ENCODE data around the gene TRMU.
"Not testable (repeated sequence)": the region's sequence is repeated elsewhere in the genome, so short reads cannot be mapped to it uniquely, and the experiment has no call there.

The TRMU gene

DNA sequence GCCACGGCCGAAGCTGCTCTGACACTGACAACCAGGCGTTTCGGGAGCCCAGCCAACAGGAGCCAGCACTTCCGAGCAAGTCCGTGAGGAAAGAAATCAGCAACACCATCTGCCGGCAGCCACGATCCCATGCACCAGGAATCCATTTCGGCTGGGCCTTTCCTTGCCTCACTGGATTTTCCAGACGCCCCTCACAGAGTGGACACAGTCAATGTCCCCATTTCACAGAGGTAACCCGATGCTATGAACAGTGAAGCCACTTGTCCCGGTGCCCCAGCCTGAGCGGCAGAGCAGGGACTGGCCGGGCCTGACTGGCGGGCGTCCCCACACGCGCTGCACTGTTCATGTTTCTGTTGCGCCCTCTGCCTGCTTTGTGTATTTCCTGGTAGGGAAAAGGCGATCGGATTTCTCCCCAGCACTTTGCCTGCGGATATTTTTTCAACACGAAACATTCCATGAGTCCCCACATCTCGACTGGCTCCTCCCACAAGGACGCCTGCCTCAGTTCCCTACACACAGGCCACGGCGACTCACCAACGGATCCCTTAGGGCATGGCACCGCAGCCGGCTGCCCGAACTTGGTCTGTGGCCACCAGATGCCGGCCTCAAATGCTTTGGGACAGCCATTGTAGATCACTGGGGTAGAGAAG, 55.3 kb downstream of the TRMU start:
- no peak for DNase-seq

DNA sequence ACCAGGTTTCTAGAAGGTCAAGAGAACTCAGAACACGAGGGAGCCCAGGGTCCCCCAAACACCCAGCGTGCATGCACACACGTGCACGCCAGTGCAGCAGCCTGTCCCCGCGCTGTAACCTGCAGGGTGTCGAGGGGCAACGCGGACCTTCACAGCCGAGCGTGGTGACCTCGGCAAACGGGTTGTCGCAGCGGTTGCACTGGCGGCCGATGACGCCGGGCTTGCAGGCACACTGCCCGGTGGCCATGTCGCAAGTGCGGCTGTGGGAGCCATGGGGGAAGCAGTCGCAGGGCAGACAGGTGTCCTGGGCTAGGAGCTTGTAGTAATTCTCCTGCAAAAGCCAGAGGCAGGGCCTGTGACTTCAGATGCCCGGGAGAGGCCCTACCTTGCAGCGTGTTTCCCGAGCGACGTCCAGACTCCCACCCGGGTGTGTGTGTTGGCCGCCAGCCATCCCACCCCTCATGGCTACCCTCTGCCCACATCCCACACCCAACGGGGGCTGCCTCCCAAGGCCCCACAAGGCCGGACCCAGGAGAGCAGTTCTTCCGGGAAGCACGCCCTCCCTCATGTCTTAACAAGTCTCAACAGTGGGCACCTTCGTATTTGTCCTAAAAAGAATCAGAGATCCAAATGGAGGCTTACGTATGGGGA, 56.1 kb downstream of the TRMU start:
- no peak for DNase-seq

- no peak for DNase-seq
Observed at GRCh38 chr22:46392137-46392844, 56.8 kb downstream of the TRMU start.

DNA sequence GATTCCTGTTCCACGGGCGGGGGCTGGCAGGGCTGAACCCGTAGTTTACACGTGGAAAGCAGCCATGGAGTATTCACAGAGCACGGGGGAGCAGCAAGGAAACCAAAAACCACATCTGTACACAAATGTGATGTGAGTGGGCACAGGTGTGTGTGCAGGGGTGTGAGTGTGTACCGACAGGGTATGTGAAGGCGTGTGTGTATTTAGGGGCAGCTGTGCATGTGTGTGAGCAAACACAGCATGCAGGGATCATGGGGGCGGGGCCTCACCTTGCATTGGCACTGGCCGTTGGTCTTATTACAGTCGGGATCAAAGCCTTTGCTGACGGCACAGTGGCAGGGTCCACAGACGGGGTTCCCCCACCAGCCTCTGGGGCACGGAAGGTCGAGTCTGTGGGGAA, 58.4 kb downstream of the TRMU start:
- DNase-seq: no peak

DNA sequence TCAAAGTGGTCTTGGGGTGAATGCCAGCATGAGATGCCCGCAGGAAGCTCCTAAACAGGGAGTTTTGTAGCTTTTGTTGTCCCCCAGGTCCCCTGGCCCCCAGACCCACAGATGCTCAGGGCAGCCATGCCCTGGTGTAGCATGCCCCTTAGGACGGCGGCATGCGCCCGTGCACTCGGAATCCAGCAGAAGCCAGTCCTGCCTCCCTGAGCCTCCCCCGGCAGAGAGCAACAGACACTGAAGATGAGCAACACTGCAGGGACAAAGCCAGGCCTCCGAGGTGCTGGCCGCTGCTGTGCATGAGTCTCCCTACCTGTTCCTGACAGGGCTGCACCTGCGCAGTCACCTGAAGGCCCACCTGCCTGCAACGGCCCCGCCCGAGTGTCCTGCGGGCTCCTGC, 59.1 kb downstream of the TRMU start:
- no peak for DNase-seq

GRCh38 chr22:46395145-46395544, 59.6 kb downstream of the TRMU start:
- no peak for DNase-seq

- DNase-seq: not testable (repeated sequence)
Observed at GRCh38 chr22:46397049-46397448, 61.5 kb downstream of the TRMU start.

DNA sequence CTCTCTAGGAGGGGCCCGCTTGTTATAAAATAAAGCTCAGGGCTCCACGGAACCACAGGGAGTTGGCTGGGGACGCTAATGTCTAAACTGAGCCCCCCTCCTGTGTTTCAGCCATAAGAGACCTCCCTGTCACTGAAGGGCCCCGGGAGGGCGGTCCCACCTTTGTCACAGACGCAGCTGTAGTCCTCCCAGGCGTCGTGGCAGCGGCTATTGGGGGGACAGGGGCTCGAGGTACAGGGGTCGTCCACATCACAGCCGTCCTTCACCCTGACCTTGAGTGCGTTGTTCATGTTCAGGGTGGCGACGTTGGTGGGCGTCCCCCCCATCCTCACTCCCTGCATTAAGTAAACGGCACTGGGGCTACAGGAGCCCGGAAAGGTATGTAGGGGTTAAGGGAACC, 62.0 kb downstream of the TRMU start:
- no peak for DNase-seq

DNA sequence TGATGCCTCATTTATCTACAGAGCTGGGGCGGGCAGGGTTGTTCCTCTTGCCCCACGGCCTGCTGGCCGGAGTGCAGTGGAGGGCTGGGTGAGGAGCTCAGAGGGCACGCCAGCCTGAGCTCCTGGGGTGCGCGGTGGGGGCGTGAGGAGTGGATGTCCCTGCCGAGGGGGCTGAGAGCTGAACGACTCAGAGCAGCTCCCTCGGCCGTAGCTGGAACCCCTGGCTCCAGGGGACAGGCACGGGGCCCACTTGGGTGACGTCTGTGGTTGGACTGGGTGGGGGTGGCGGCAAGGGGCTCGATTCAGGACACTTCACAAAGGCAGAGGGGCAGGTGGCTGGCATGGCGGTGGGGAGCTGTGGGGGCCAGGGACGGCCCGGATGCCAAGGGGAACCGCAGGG, 62.4 kb downstream of the TRMU start:
- no peak for DNase-seq

- DNase-seq: no peak
Observed at GRCh38 chr22:46399251-46400024, 63.9 kb downstream of the TRMU start.

- DNase-seq: no peak
Observed at GRCh38 chr22:46401370-46401769, 65.9 kb downstream of the TRMU start.

DNA sequence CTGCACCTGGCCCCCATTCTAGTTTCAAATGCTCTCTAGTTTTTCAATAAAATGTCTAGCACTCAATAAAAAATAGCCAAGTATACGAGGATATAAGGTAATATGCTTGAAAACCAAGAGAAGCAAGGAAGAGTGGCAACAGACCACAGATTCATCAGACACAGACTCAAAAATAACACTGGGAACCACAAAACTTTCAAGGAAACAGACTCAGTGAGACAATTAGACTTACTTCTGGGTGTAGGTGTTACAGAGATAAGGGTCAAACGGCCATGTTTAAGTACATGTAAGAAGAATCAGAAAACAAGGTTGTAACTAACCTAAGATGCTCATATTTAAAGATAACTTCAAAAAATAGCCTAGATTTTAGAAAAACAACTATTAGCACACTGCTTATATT, 67.0 kb downstream of the TRMU start:
- no peak for DNase-seq

- DNase-seq: not testable (repeated sequence)
Observed at GRCh38 chr22:46403880-46404279, 68.4 kb downstream of the TRMU start.

DNA sequence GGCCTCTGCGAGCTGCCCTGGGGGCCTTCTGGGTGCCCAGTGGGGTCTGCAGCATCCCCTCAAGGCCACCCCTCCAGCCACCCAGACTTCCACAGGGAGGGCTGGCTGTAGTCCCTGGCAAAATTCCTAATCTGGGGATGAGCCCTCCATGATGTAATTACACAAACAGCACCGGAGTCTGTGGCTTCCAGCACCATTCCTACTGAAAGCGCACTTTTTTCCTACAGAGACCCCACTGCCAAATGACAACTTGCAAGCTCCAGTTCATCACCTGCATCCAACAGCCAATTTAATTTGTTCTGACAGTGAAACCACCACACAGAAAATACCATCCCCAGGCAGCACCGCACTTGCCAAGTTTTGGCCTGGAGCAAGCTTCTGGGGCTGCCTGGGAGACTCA, 70.4 kb downstream of the TRMU start:
- no peak for DNase-seq

DNA sequence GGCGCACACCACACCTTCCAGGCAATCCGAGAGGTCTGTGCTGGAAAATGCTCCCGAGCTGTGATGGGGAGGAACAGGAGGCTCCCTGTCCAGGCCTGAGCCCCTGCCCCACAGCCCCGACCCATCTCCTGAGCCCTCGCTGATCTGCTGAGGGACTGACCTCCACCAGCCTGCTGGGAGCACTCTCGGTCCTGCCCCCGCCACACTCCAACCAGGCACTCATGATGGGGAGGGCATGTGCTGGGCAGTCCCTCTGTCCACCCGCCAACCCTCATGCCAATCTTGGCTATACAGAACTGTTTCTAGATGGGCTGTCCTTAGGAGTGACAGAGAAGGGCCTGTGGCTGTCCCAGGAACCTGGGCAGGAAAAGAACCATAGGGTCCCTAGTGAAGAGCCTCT, 70.8 kb downstream of the TRMU start:
- no peak for DNase-seq

DNA sequence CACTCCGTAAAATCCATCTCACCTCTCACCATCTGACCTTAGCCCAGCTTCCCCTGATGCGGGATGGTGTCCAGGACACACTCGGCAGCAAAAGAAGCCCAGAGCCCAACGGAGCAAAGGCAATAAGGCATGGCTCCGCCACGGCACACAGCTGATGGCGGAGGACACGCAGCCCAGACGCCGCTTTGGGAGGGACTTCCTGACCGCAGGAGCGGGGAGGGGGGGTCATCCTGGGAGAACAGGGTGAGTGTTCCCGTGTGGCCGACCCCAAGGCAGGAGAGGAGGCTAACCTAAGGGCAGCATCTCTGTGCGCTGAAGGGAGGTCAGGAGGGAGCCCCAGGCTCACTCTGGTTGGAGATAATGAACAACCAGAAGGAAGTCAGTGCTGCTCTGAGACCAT, 71.3 kb downstream of the TRMU start:
- no peak for DNase-seq
